ENCODE data around the gene MKLN1. TPM values are rescaled to one million over a fixed set of nuclear protein-coding genes. Genes with fewer than 3 reads are reported as not detected.

Gene MKLN1
- total RNA-seq, 2 experiments from 2014 or later, result 38.5 TPM

GRCh38 chr7:131482800-131483199, 155.1 kb downstream of the MKLN1 start:
- no peak for TF ChIP-seq CTCF (IDR thresholded peaks at IDR 0.05)
- H3K27ac Mint-ChIP-seq, result no peak overlapping the region
- CTCF ChIA-PET, result interaction anchor here (1.5 to 1.9 kb wide), 2 partner anchors 11 to 32 kb away, joined by 6 read pairs; no protein-coding TSS in a partner anchor
- no peaks in the 10 kb centered on the region for H3K4me1 Mint-ChIP-seq (ENCODE audit: low read depth)
- DNase-seq, result no peak
- intact Hi-C loops (cut with micrococcal nuclease), result no loop called here
- H3K4me3 Mint-ChIP-seq, result no peak overlapping the region
- no peak for ATAC-seq
- no peaks in the 10 kb centered on the region for H3K27me3 Mint-ChIP-seq
- POLR2A ChIA-PET, result interaction anchor here (1.3 kb wide), 1 partner anchor 9 kb away, joined by 3 read pairs; no protein-coding TSS in a partner anchor
- peaks cover 6% of the 10 kb centered on the region for H3K36me3 Mint-ChIP-seq (ENCODE audit: low read depth)
- no peaks in the 10 kb centered on the region for H3K9me3 Mint-ChIP-seq

- H3K9me3 Mint-ChIP-seq, result no peaks in the 10 kb centered on the region
- TF ChIP-seq CTCF (IDR thresholded peaks at IDR 0.05), result no peak
- no peak for DNase-seq
- H3K27ac Mint-ChIP-seq, result no peak overlapping the region
- H3K36me3 Mint-ChIP-seq (ENCODE audit: low read depth), result peaks cover 6% of the 10 kb centered on the region
- ATAC-seq, result no peak
- no peaks in the 10 kb centered on the region for H3K27me3 Mint-ChIP-seq
- no peak overlapping the region for H3K4me3 Mint-ChIP-seq
- intact Hi-C loops (cut with micrococcal nuclease), result no loop called here
- POLR2A ChIA-PET, result interaction anchor here (1.3 kb wide), 1 partner anchor 9 kb away, joined by 3 read pairs; no protein-coding TSS in a partner anchor
- CTCF ChIA-PET, result interaction anchor here (1.5 to 1.9 kb wide), 2 partner anchors 10 to 31 kb away, joined by 6 read pairs; no protein-coding TSS in a partner anchor
- H3K4me1 Mint-ChIP-seq (ENCODE audit: low read depth), result no peaks in the 10 kb centered on the region
Observed at GRCh38 chr7:131483586-131483985, 155.9 kb downstream of the MKLN1 start.

GRCh38 chr7:131486346-131486745, 158.7 kb downstream of the MKLN1 start:
- Mint-ChIP-seq H3K27ac (no peak overlapping the region), H3K36me3 (ENCODE audit: low read depth) (peaks cover 4% of the 10 kb centered on the region), H3K4me1 (ENCODE audit: low read depth) (no peaks in the 10 kb centered on the region), H3K9me3 (no peaks in the 10 kb centered on the region), H3K27me3 (no peaks in the 10 kb centered on the region), H3K4me3 (no peak overlapping the region)
- intact Hi-C loops (cut with micrococcal nuclease), result no loop called here
- no peak for TF ChIP-seq CTCF (IDR thresholded peaks at IDR 0.05)
- POLR2A ChIA-PET, result no interaction called here
- ATAC-seq (no peak), DNase-seq (no peak)
- CTCF ChIA-PET, result interaction anchor here (1.1 to 1.3 kb wide), 2 partner anchors 14 to 21 kb away, joined by 3 to 4 read pairs; no protein-coding TSS in a partner anchor

GRCh38 chr7:131487217-131487616, 159.5 kb downstream of the MKLN1 start:
- peaks cover under 1% of the 10 kb centered on the region for H3K36me3 Mint-ChIP-seq (ENCODE audit: low read depth)
- no peak for TF ChIP-seq CTCF (IDR thresholded peaks at IDR 0.05)
- H3K4me3 Mint-ChIP-seq, result no peak overlapping the region
- no peaks in the 10 kb centered on the region for H3K9me3 Mint-ChIP-seq
- DNase-seq (no peak), ATAC-seq (no peak)
- no peaks in the 10 kb centered on the region for H3K27me3 Mint-ChIP-seq
- intact Hi-C loops (cut with micrococcal nuclease), result no loop called here
- H3K27ac Mint-ChIP-seq, result no peak overlapping the region
- CTCF ChIA-PET, result interaction anchor here (1.1 to 1.3 kb wide), 2 partner anchors 15 to 20 kb away, joined by 3 to 4 read pairs; no protein-coding TSS in a partner anchor
- POLR2A ChIA-PET, result interaction anchor here (0.5 kb wide), 1 partner anchor 842 kb away, joined by 3 read pairs; no protein-coding TSS in a partner anchor
- no peaks in the 10 kb centered on the region for H3K4me1 Mint-ChIP-seq (ENCODE audit: low read depth)

- Mint-ChIP-seq H3K9me3 (no peaks in the 10 kb centered on the region), H3K36me3 (ENCODE audit: low read depth) (no peaks in the 10 kb centered on the region), H3K4me1 (ENCODE audit: low read depth) (no peaks in the 10 kb centered on the region), H3K4me3 (no peak overlapping the region), H3K27ac (no peak overlapping the region), H3K27me3 (no peaks in the 10 kb centered on the region)
- CTCF ChIA-PET, result interaction anchor here (1.0 to 2.1 kb wide), 4 partner anchors 12 to 251 kb away, joined by 3 to 6 read pairs (median 4); no protein-coding TSS in a partner anchor
- ATAC-seq (no peak), DNase-seq (no peak)
- intact Hi-C loops (cut with micrococcal nuclease), result no loop called here
- no peak for TF ChIP-seq CTCF (IDR thresholded peaks at IDR 0.05)
- POLR2A ChIA-PET, result no interaction called here
Observed at GRCh38 chr7:131488361-131488760, 160.7 kb downstream of the MKLN1 start.

Data from activated CD8-positive, alpha-beta T cell treated with anti-CD3 and anti-CD28 coated beads for 36 hours (primary cell).